ENCODE results near the gene PLEKHD1. TPM values are rescaled to one million over a fixed set of nuclear protein-coding genes. Genes with fewer than 3 reads are reported as not detected.

Gene PLEKHD1
- polyA plus RNA-seq, 4 donors: 4.3 to 6.1 (median 5.2) TPM

- no peak for DNase-seq (ENCODE audit: low read depth in 4 of 4, low spot score in 3 of 4)
These were observed 21.1 kb downstream of the PLEKHD1 start for GRCh38 chr14:69505338-69506240.

- no peak for DNase-seq (ENCODE audit: low read depth in 4 of 4, low spot score in 3 of 4)
These were observed 21.7 kb downstream of the PLEKHD1 start for GRCh38 chr14:69506241-69506595.

GRCh38 chr14:69518289-69519101, 34.0 kb downstream of the PLEKHD1 start:
- DNase-seq (ENCODE audit: low read depth in 4 of 4, low spot score in 3 of 4): no peak

- DNase-seq (ENCODE audit: low read depth in 4 of 4, low spot score in 3 of 4): peak in 1 of 4 donors; percentile 19
These were observed 34.9 kb downstream of the PLEKHD1 start for GRCh38 chr14:69519204-69520100.

GRCh38 chr14:69522026-69522425, 37.5 kb downstream of the PLEKHD1 start:
- DNase-seq (ENCODE audit: low read depth in 4 of 4, low spot score in 3 of 4): no peak

- DNase-seq (ENCODE audit: low read depth in 4 of 4, low spot score in 3 of 4): no peak
These were observed 41.4 kb downstream of the PLEKHD1 start for GRCh38 chr14:69525896-69526295.

GRCh38 chr14:69527635-69528034, 43.1 kb downstream of the PLEKHD1 start:
- no peak for DNase-seq (ENCODE audit: low read depth in 4 of 4, low spot score in 3 of 4)

GRCh38 chr14:69528143-69528542, 43.6 kb downstream of the PLEKHD1 start:
- no peak for DNase-seq (ENCODE audit: low read depth in 4 of 4, low spot score in 3 of 4)

GRCh38 chr14:69528930-69529329, 44.4 kb downstream of the PLEKHD1 start:
- DNase-seq (ENCODE audit: low read depth in 4 of 4, low spot score in 3 of 4): no peak

- DNase-seq (ENCODE audit: low read depth in 4 of 4, low spot score in 3 of 4): no peak
These were observed 45.0 kb downstream of the PLEKHD1 start for GRCh38 chr14:69529563-69529962.

- no peak for DNase-seq (ENCODE audit: low read depth in 4 of 4, low spot score in 3 of 4)
These were observed 45.6 kb downstream of the PLEKHD1 start for GRCh38 chr14:69530095-69530494.

GRCh38 chr14:69531135-69531534, 46.6 kb downstream of the PLEKHD1 start:
- no peak for DNase-seq (ENCODE audit: low read depth in 4 of 4, low spot score in 3 of 4)

- no peak for DNase-seq (ENCODE audit: low read depth in 4 of 4, low spot score in 3 of 4)
These were observed 48.2 kb downstream of the PLEKHD1 start for GRCh38 chr14:69532561-69533340.

GRCh38 chr14:69535230-69535848, 50.8 kb downstream of the PLEKHD1 start:
- DNase-seq (ENCODE audit: low read depth in 4 of 4, low spot score in 3 of 4): peak in 1 of 4 donors; percentile 27

GRCh38 chr14:69536971-69537370, 52.4 kb downstream of the PLEKHD1 start:
- DNase-seq (ENCODE audit: low read depth in 4 of 4, low spot score in 3 of 4): no peak

GRCh38 chr14:69537900-69538299, 53.4 kb downstream of the PLEKHD1 start:
- DNase-seq (ENCODE audit: low read depth in 4 of 4, low spot score in 3 of 4): no peak

GRCh38 chr14:69538766-69539165, 54.2 kb downstream of the PLEKHD1 start:
- no peak for DNase-seq (ENCODE audit: low read depth in 4 of 4, low spot score in 3 of 4)

- no peak for DNase-seq (ENCODE audit: low read depth in 4 of 4, low spot score in 3 of 4)
These were observed 55.3 kb downstream of the PLEKHD1 start for GRCh38 chr14:69539631-69540410.

All from right renal pelvis (tissue), 4 donors.